ENCODE measurements around the gene SLC12A9. TPM values are rescaled to one million over a fixed set of nuclear protein-coding genes. Genes with fewer than 3 reads are reported as not detected.

Gene SLC12A9
- total RNA-seq, 1 experiment from 2014 or later: 24.6 TPM

DNA sequence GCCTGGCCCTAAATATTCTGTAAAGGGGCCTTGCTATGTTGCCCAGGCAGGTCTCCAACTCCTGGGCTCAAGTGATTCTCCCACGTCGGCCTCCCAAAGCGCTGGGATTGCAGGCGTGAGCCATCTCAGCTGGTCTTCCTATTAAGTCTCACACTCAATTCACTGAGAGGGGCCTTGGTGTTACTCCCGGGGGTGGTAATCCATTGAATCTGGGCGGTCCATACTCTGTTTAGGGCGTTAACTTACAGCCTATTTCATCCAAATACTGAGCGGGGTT lies 21.7 kb downstream of the SLC12A9 start:
- Histone ChIP-seq H3K4me2 (ENCODE audit: low read length) (peak overlapping the region; percentile 92), H4K20me1 (ENCODE audit: insufficient read depth) (peaks cover 13% of the 10 kb centered on the region; the same call in 1 of the 2 replicates), H3K27me3 (ENCODE audit: insufficient read depth, low read length) (no peaks in the 10 kb centered on the region), H3K9me2 (ENCODE audit: insufficient read depth) (no peaks in the 10 kb centered on the region), H3K9ac (ENCODE audit: low read length) (peak overlapping the region; percentile 97), H3K4me3 (replicated peaks in 1 of 2; ENCODE audit: low read depth in 1 of 2, low read length in 2 of 2) (peak overlapping the region; percentile 97 to 98), H3K36me3 (ENCODE audit: control insufficient read depth in 1 of 2, insufficient read depth in 2 of 2, low read length in 2 of 2) (peaks cover 22 to 51% of the 10 kb centered on the region in 2 experiments), H3K27ac (ENCODE audit: low read depth, low read length) (peak overlapping the region; percentile 84), H3K4me1 (ENCODE audit: control insufficient read depth in 1 of 2, insufficient read depth in 2 of 2, low read length in 2 of 2) (peaks cover 12 to 24% of the 10 kb centered on the region in 2 experiments), H3K79me2 (ENCODE audit: insufficient read depth, low read length) (peaks cover 71% of the 10 kb centered on the region), H3K9me3 (ENCODE audit: control insufficient read depth in 1 of 2, insufficient read depth in 1 of 2, low read depth in 1 of 2, low read length in 2 of 2) (no peaks in the 10 kb centered on the region), H2AFZ (ENCODE audit: low read depth, low read length, poor library complexity, severe bottlenecking) (no peak overlapping the region)
- DNase-seq (ENCODE audit: low read depth, low spot score): no peak
- intact Hi-C loops (cut with micrococcal nuclease): no loop called here
- no peak for TF ChIP-seq EZH2phosphoT487 (IDR thresholded peaks at IDR 0.05; ENCODE audit: borderline replicate concordance)
- no peak for TF ChIP-seq SRF (IDR thresholded peaks at IDR 0.05; ENCODE audit: low read depth)
- TF ChIP-seq, protein P1, sequence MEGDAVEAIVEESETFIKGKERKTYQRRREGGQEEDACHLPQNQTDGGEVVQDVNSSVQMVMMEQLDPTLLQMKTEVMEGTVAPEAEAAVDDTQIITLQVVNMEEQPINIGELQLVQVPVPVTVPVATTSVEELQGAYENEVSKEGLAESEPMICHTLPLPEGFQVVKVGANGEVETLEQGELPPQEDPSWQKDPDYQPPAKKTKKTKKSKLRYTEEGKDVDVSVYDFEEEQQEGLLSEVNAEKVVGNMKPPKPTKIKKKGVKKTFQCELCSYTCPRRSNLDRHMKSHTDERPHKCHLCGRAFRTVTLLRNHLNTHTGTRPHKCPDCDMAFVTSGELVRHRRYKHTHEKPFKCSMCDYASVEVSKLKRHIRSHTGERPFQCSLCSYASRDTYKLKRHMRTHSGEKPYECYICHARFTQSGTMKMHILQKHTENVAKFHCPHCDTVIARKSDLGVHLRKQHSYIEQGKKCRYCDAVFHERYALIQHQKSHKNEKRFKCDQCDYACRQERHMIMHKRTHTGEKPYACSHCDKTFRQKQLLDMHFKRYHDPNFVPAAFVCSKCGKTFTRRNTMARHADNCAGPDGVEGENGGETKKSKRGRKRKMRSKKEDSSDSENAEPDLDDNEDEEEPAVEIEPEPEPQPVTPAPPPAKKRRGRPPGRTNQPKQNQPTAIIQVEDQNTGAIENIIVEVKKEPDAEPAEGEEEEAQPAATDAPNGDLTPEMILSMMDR (IDR thresholded peaks at IDR 0.05 in 2 of 3, conservative IDR thresholded peaks at IDR 0.05 in 1 of 3; ENCODE audit: borderline replicate concordance in 1 of 3, insufficient read depth in 1 of 3, low read depth in 2 of 3, low read length in 2 of 3): no peak
- no peak for TF ChIP-seq EZH2 (IDR thresholded peaks at IDR 0.05)
- no peak for TF ChIP-seq JUND (IDR thresholded peaks at IDR 0.05)
- peak; percentile 35 for ATAC-seq
- ChIA-PET CTCF (no interaction called here), POLR2A (interaction anchor here (2.4 kb wide), 1 partner anchor 15 kb away, joined by 31 read pairs; the partner anchor contains the start of gene UFSP1), RAD21 (ENCODE audit: low non-redundant PET in 1 of 2, low total read pairs in 2 of 2, uncharacterized antibody in 2 of 2, unreplicated experiment in 2 of 2) (no interaction called here)
- no TSS peak for BruUV-seq (replicated peaks)

DNA sequence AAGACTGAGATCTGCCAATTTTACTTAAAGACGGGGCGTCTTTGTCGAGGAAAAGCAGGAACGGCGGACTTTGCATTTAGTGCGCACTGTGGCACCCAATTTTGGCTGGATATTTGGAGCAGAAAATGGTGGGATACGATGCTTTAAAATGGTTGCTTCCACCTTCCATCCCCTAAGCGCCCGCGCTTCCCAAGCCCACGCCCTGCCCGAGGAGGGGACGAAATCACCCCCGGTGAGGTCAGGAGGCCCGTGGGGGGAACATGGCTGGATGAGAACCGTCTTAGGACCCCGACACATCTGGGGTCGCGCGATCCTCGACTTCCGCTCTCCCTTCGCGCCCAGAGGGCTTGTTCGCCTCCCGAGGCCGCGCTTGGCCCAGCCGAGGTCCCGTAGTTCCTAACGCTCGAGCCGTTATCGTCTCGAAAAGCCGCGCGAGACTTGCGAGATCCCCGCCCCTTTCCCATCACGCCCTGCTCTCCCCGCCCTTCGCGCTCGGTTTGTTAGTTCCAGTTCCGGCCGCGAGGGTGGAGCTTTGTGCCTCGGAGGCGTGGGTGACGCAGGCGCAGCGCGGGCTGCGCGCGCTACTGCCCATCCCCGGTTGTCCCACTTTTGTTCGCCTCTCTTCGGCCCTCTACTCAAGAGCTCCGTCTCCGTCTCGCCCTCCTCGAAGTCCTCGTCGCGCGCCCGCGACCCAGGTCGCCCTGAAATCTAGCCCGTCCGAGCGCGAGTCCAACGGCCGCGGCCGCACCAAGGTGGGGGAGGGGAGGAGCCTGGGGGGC lies 22.3 kb downstream of the SLC12A9 start, which contains the start of gene SRRT:
Gene SRRT, plus strand, starts transcription at position 527 of the 779 bp plus-strand sequence. CDS start 488 bp downstream, outside the sequence.
- H3K9ac ChIP-seq (ENCODE audit: low read length): peak within 1 kb of the TSS; percentile 97
- peak within 1 kb of the TSS; percentile 84 for H3K27ac ChIP-seq (ENCODE audit: low read depth, low read length)
- ChIA-PET RAD21 (ENCODE audit: low non-redundant PET in 1 of 2, low total read pairs in 2 of 2, uncharacterized antibody in 2 of 2, unreplicated experiment in 2 of 2) (interaction anchor here (0.8 to 1.1 kb wide), 2 partner anchors 15 to 47 kb away, joined by 3 to 4 read pairs; partner anchors contain the start of genes EPHB4 (in 1 of the 2) and UFSP1 (in 1 of the 2)), CTCF (interaction anchor here (0.7 to 1.1 kb wide), 7 partner anchors 15 to 269 kb away, joined by 3 to 6 read pairs (median 4); partner anchors contain the start of genes POP7, SLC12A9 and UFSP1), POLR2A (interaction anchor here (0.6 to 2.4 kb wide), 15 partner anchors 8 to 446 kb away, joined by 3 to 31 read pairs (median 3); partner anchors contain the start of genes EPHB4, POP7, SERPINE1 and TRIP6)
- intact Hi-C loops (cut with micrococcal nuclease): no loop called here
- H3K4me2 ChIP-seq (ENCODE audit: low read length): peak within 1 kb of the TSS; percentile 92
- ATAC-seq (peak; percentile 92), DNase-seq (ENCODE audit: low read depth, low spot score) (peak; percentile 96)
- no peaks in the 10 kb centered on the region for H3K9me3 ChIP-seq (ENCODE audit: control insufficient read depth in 1 of 2, insufficient read depth in 1 of 2, low read depth in 1 of 2, low read length in 2 of 2)
- H3K79me2 ChIP-seq (ENCODE audit: insufficient read depth, low read length): peaks cover 72% of the 10 kb centered on the region
- TSS peak; percentile 97 for BruUV-seq (replicated peaks)
- peaks cover 15% of the 10 kb centered on the region; the same call in 1 of the 2 replicates for H4K20me1 ChIP-seq (ENCODE audit: insufficient read depth)
- no peaks in the 10 kb centered on the region for H3K27me3 ChIP-seq (ENCODE audit: insufficient read depth, low read length)
- H3K4me1 ChIP-seq (ENCODE audit: control insufficient read depth in 1 of 2, insufficient read depth in 2 of 2, low read length in 2 of 2): peaks cover 12 to 24% of the 10 kb centered on the region in 2 experiments
- peak within 1 kb of the TSS; percentile 97 to 98 for H3K4me3 ChIP-seq (replicated peaks in 1 of 2; ENCODE audit: low read depth in 1 of 2, low read length in 2 of 2)
- no peak within 1 kb of the TSS for H2AFZ ChIP-seq (ENCODE audit: low read depth, low read length, poor library complexity, severe bottlenecking)
- H3K9me2 ChIP-seq (ENCODE audit: insufficient read depth): no peaks in the 10 kb centered on the region
- H3K36me3 ChIP-seq (ENCODE audit: control insufficient read depth in 1 of 2, insufficient read depth in 2 of 2, low read length in 2 of 2): peaks cover 25 to 56% of the 10 kb centered on the region in 2 experiments
- TF ChIP-seq TCF7L2 (IDR thresholded peaks at IDR 0.05; ENCODE audit: borderline replicate concordance, extremely low read depth, insufficient read depth, insufficient read length): peak; percentile 25
- peak; percentile 99 for TF ChIP-seq ZBTB33 (IDR thresholded peaks at IDR 0.05; ENCODE audit: extremely low read depth, insufficient replicate concordance, low read length)
- TF ChIP-seq REST (IDR thresholded peaks at IDR 0.05; ENCODE audit: low read depth): no peak
- peak; percentile 79 for TF ChIP-seq POLR2A (IDR thresholded peaks at IDR 0.05; ENCODE audit: borderline replicate concordance, extremely low read depth, insufficient read depth, insufficient read length)
- no peak for TF ChIP-seq CEBPB (IDR thresholded peaks at IDR 0.05; ENCODE audit: low read depth)
